Measurements from ENCODE around the gene CLNS1A. TPM values are rescaled to one million over a fixed set of nuclear protein-coding genes. Genes with fewer than 3 reads are reported as not detected.

CLNS1A gene
- total and polyA plus RNA-seq, 9 of the 15 experiments (the other 6 are each of a cell fraction or from before 2014, with no cell fraction given): 146 to 472 (median 345) TPM

GRCh38 chr11:77687088-77687487 lies 49.5 kb upstream of the CLNS1A start:
- Histone ChIP-seq H3K27ac (ENCODE audit: extremely low read depth, low read depth, low read length) (no peak overlapping the region), H3K9me1 (ENCODE audit: control insufficient read depth, insufficient read depth, low read length) (no peaks in the 10 kb centered on the region), H3K9me3 (replicated peaks; ENCODE audit: control insufficient read depth, insufficient read depth, low read depth, low read length) (no peaks in the 10 kb centered on the region), H3K27me3 (ENCODE audit: control insufficient read depth in 2 of 2, insufficient read depth in 2 of 2, low read length in 2 of 2) (no peaks in the 10 kb centered on the region), H3K79me2 (ENCODE audit: control insufficient read depth, insufficient read depth, low read length) (no peaks in the 10 kb centered on the region), H3K4me2 (ENCODE audit: insufficient read depth, low read length) (no peak overlapping the region), H3K36me3 (ENCODE audit: control insufficient read depth, insufficient read depth, low read length) (peaks cover 56% of the 10 kb centered on the region), H3K4me3 (no peak overlapping the region), H3K9ac (ENCODE audit: insufficient read depth in 1 of 2, low read depth in 2 of 2, low read length in 2 of 2) (no peak overlapping the region), H4K20me1 (replicated peaks; ENCODE audit: control insufficient read depth, insufficient read depth, low read length) (no peaks in the 10 kb centered on the region), H2AFZ (ENCODE audit: low read depth, low read length) (no peak overlapping the region), H3K4me1 (replicated peaks in 1 of 2; ENCODE audit: control insufficient read depth in 2 of 2, insufficient read depth in 2 of 2, low read length in 2 of 2) (no peaks in the 10 kb centered on the region)
- DNase-seq (ENCODE audit: extremely low read depth in 1 of 4, low spot score in 3 of 4) (no peak), FAIRE-seq (no peak), ATAC-seq (no peak)
- no TSS peak for BruUV-seq (replicated peaks)
- in situ Hi-C loops (cut with MboI): no loop called here
- TF ChIP-seq CBX8 (IDR thresholded peaks at IDR 0.05; ENCODE audit: borderline replicate concordance, extremely low read depth, low read depth, low read length, poor library complexity, severe bottlenecking): no peak
- no peak for TF ChIP-seq FOXO4 (CRISPR knock-in tag; IDR thresholded peaks at IDR 0.05)
- TF ChIP-seq NFIX (CRISPR knock-in tag; IDR thresholded peaks at IDR 0.05; ENCODE audit: low read depth): peak; percentile 66
- TF ChIP-seq NFIC (IDR thresholded peaks at IDR 0.05): peak; percentile 88
- no peak for TF ChIP-seq POLR2G (IDR thresholded peaks at IDR 0.05; ENCODE audit: low read depth, low read length)
- no peak for TF ChIP-seq KLF1 (tag; IDR thresholded peaks at IDR 0.05)
- intact Hi-C loops (cut with micrococcal nuclease): no loop called here
- ChIA-PET POLR2A (interaction anchor here (0.6 to 1.5 kb wide), 3 partner anchors 10 to 140 kb away, joined by 3 to 4 read pairs (median 3); no protein-coding TSS in a partner anchor), CTCF (ENCODE audit: low intra/inter-chr PET ratio) (no interaction called here)

All from K562 (cell line).